Endothelial cell of umbilical vein (primary cell): ENCODE results near the gene B4GALNT3. TPM values are rescaled to one million over a fixed set of nuclear protein-coding genes. Genes with fewer than 3 reads are reported as not detected.

Experiments
- BruUV-seq: library from RNA; stranded (reverse); fragments of 400-500 nt; replicated peaks from 2 replicates; lab custom pipeline; 2021; lab: Mats Ljungman, UMichigan
- CTCF ChIA-PET: fragments of 300-600, 350-600 bp; sonication (Branson Sonifier 250); formaldehyde crosslinking; loops from one replicate; lab custom pipeline; 2021; ENCODE audit warnings: antibody characterized with exemption, inconsistent platforms; lab: Charles Lee
- POLR2A ChIA-PET: fragments of 300-600, 350-600 bp; sonication (Branson Sonifier 250); formaldehyde crosslinking; loops from one replicate; lab custom pipeline; 2021; ENCODE audit warnings: antibody characterized with exemption, inconsistent platforms; lab: Charles Lee
- DNase-seq: peaks from one replicate; pipeline ENCODE4 v3.0.0-alpha.2; 2011; ENCODE audit warnings: low read depth, low spot score
- FAIRE-seq: peaks from 2 replicates; lab custom pipeline; 2011; peaks lifted over from hg19 to GRCh38; lab: Jason Lieb, UNC
- H2AFZ ChIP-seq: 2 replicates; pipeline ENCODE4 v1.6.0; 2012; ENCODE audit warnings: low read depth, low read length, control low read depth, inconsistent platforms
- H3K27ac ChIP-seq: 2 replicates; pipeline ENCODE4 v1.5.1; 2011; ENCODE audit warnings: low read depth, mild to moderate bottlenecking, control low read depth, low read length, moderate library complexity; ENCODE audit not compliant: insufficient read depth
- H3K27me3 ChIP-seq, 2 experiments: 2 replicates each; pipeline versions ENCODE4 v1.6.0 to v1.6.1; 2011; ENCODE audit warnings: low read length in 2 of 2, mixed read lengths in 1 of 2; ENCODE audit not compliant: control insufficient read depth in 2 of 2, insufficient read depth in 2 of 2
- H3K36me3 ChIP-seq, 2 experiments: 2 replicates in 1 of 2; 3 replicates in 1 of 2; pipeline ENCODE4 v1.5.1; 2011; ENCODE audit warnings: low read length in 2 of 2, mild to moderate bottlenecking in 1 of 2, moderate library complexity in 1 of 2; ENCODE audit not compliant: control insufficient read depth in 2 of 2, insufficient read depth in 2 of 2; ENCODE audit errors: extremely low read depth in 1 of 2
- H3K4me1 ChIP-seq: 3 replicates; pipeline ENCODE4 v1.5.1; 2011; ENCODE audit warnings: mild to moderate bottlenecking, low read length; ENCODE audit not compliant: control insufficient read depth, insufficient read depth; ENCODE audit errors: extremely low read depth
- H3K4me2 ChIP-seq: 2 replicates; pipeline ENCODE4 v1.6.1; 2011; ENCODE audit warnings: low read length, control low read depth, mixed read lengths; ENCODE audit not compliant: insufficient read depth
- H3K4me3 ChIP-seq, 3 experiments: fragments of 200-600 bp in 1 of 3; sonication (generic), shearing (Covaris generic) in 1 of 3; replicated peaks in 1 of 3; 2 replicates each; pipeline ENCODE4 v1.5.1; 2011 to 2016; ENCODE audit warnings: control low read depth in 3 of 3, low read length in 3 of 3, mild to moderate bottlenecking in 2 of 3, inconsistent platforms in 1 of 3, low read depth in 1 of 3, moderate library complexity in 1 of 3; ENCODE audit not compliant: insufficient read depth in 1 of 3
- H3K79me2 ChIP-seq: 2 replicates; pipeline ENCODE4 v1.6.0; 2012; ENCODE audit warnings: low read length, inconsistent platforms; ENCODE audit not compliant: control insufficient read depth, insufficient read depth
- H3K9ac ChIP-seq: replicated peaks from 2 replicates; pipeline ENCODE3; 2011; ENCODE audit warnings: low read length, control low read depth; ENCODE audit not compliant: insufficient read depth; ENCODE audit errors: extremely low read depth
- H3K9me1 ChIP-seq: replicated peaks from 3 replicates; pipeline ENCODE4 v1.6.0; 2011; ENCODE audit warnings: mild to moderate bottlenecking, low read length; ENCODE audit not compliant: control insufficient read depth, insufficient read depth; ENCODE audit errors: extremely low read depth
- H3K9me3 ChIP-seq: replicated peaks from 2 replicates; pipeline ENCODE4 v1.5.1; 2012; ENCODE audit warnings: low read length, inconsistent platforms; ENCODE audit not compliant: control insufficient read depth, insufficient read depth
- H4K20me1 ChIP-seq: replicated peaks from 2 replicates; pipeline ENCODE3; 2011; ENCODE audit warnings: mild to moderate bottlenecking, low read length; ENCODE audit not compliant: control insufficient read depth, insufficient read depth; ENCODE audit errors: extremely low read depth
- EZH2 ChIP-seq: IDR thresholded peaks from 2 replicates; pipeline ENCODE4 v1.6.1; 2012; ENCODE audit warnings: borderline replicate concordance, low read depth, mild to moderate bottlenecking, moderate library complexity, low read length, inconsistent platforms; ENCODE audit not compliant: severe bottlenecking
- FOS ChIP-seq: IDR thresholded peaks from 2 replicates; pipeline ENCODE4 v1.6.1; 2011; ENCODE audit warnings: mild to moderate bottlenecking, low read length, moderate library complexity, borderline replicate concordance; ENCODE audit not compliant: insufficient read depth
- GATA2 ChIP-seq: IDR thresholded peaks from 2 replicates; pipeline ENCODE4 v1.7.0; 2011; ENCODE audit warnings: low read depth, mild to moderate bottlenecking, moderate library complexity, mixed read lengths, low read length; ENCODE audit not compliant: insufficient read length, insufficient read depth
- JUN ChIP-seq: IDR thresholded peaks from 2 replicates; pipeline ENCODE4 v1.6.1; 2011; ENCODE audit warnings: borderline replicate concordance, low read depth; ENCODE audit not compliant: insufficient read length, insufficient read depth
- POLR2A ChIP-seq: IDR thresholded peaks from 2 replicates; pipeline ENCODE4 v1.6.1; 2012; ENCODE audit warnings: low read depth, mild to moderate bottlenecking, control low read depth, low read length
- POLR2AphosphoS5 ChIP-seq: IDR thresholded peaks from 2 replicates; pipeline ENCODE4 v1.6.1; 2012; ENCODE audit warnings: low read depth, mild to moderate bottlenecking, control low read depth, low read length, moderate library complexity; ENCODE audit not compliant: insufficient read depth
- dilution Hi-C: fragments of 300-500 bp; cut with MboI; formaldehyde crosslinking; loops from one replicate; pipeline ENCODE4 v1.15.0; 2019; ENCODE audit warnings: low sequenced_read_pairs; ENCODE audit not compliant: extremely low pct_ligation_motif_present
- intact Hi-C: fragments of 100-400 bp; cut with micrococcal nuclease; formaldehyde crosslinking; loops from one replicate; pipeline ENCODE4 v1.10.0; 2022
- polyA plus RNA-seq, 4 experiments: library from polyadenylated mRNA; depleted of rRNA in 3 of 4; stranded (reverse) in 3 of 4; unstranded in 1 of 4; fragments of >200 nt; gene quantifications; 2 replicates each; pipeline versions ENCODE4 v1.2.1 to v1.2.3, GENCODE V29; 2011 to 2012; ENCODE audit warnings: missing spikeins in 1 of 4
- total RNA-seq: library from RNA; stranded (reverse); gene quantifications from 2 replicates; pipeline ENCODE4 v1.2.3, GENCODE V29; 2021
- TF ChIP-seq, protein P1 (sequence below): IDR thresholded peaks from 2 replicates; pipeline ENCODE4 v1.6.1; 2011; ENCODE audit not compliant: insufficient read depth, insufficient read length
- TF ChIP-seq, protein P2 (sequence below), 2 donors: IDR thresholded peaks; 1 replicate in 1 of 2; 2 replicates in 1 of 2; pipeline ENCODE4 v1.5.1; 2011; ENCODE audit warnings: low read length in 2 of 2, mild to moderate bottlenecking in 2 of 2, moderate library complexity in 2 of 2, control low read depth in 1 of 2, inconsistent platforms in 1 of 2, low read depth in 1 of 2; ENCODE audit not compliant: insufficient read depth in 1 of 2; ENCODE audit errors: extremely low read depth in 1 of 2

B4GALNT3 gene
- total and polyA plus RNA-seq, 2 donors (not counting 3 experiments of a cell fraction or from before 2014, with no cell fraction given): 0.07 TPM; not detected in 1

DNA sequence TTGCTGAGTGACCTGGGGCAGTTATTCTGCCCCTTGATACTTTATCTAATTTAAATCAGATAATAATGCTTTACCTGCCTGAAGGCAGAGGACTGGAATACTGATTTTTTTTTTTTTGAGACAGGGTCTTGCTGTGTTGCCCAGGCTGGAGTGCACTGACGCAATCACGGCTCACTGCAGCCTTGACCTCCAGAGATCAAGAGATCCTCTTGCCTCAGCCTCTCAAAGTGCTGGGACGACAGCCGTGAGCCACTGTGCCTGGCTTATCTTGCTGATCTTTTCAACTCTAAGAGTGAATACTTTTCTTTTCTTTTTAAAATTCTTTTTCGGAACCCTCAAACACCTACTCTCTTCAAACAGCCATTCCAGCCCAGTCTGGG, 699 bp upstream of the B4GALNT3 start:
- H4K20me1 ChIP-seq: no peaks in the 10 kb centered on the region
- no peaks in the 10 kb centered on the region for H3K9me1 ChIP-seq
- peaks cover 66 to 86% of the 10 kb centered on the region in 2 experiments for H3K27me3 ChIP-seq
- intact Hi-C loops (no loop called here), dilution Hi-C loops (no loop called here)
- H3K79me2 ChIP-seq: no peaks in the 10 kb centered on the region
- FAIRE-seq: no peak
- no peak overlapping the region for H3K4me2 ChIP-seq
- no peak overlapping the region for H2AFZ ChIP-seq
- POLR2A ChIA-PET: no interaction called here
- H3K9me3 ChIP-seq: no peaks in the 10 kb centered on the region
- H3K27ac ChIP-seq: no peak overlapping the region
- no TSS peak for BruUV-seq
- no peaks in the 10 kb centered on the region for H3K4me1 ChIP-seq
- no peak overlapping the region for H3K9ac ChIP-seq
- TF ChIP-seq, protein P1, sequence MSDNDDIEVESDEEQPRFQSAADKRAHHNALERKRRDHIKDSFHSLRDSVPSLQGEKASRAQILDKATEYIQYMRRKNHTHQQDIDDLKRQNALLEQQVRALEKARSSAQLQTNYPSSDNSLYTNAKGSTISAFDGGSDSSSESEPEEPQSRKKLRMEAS: no peak
- no peak for TF ChIP-seq POLR2A
- TF ChIP-seq POLR2AphosphoS5: no peak
- TF ChIP-seq GATA2: no peak
- TF ChIP-seq, protein P2, sequence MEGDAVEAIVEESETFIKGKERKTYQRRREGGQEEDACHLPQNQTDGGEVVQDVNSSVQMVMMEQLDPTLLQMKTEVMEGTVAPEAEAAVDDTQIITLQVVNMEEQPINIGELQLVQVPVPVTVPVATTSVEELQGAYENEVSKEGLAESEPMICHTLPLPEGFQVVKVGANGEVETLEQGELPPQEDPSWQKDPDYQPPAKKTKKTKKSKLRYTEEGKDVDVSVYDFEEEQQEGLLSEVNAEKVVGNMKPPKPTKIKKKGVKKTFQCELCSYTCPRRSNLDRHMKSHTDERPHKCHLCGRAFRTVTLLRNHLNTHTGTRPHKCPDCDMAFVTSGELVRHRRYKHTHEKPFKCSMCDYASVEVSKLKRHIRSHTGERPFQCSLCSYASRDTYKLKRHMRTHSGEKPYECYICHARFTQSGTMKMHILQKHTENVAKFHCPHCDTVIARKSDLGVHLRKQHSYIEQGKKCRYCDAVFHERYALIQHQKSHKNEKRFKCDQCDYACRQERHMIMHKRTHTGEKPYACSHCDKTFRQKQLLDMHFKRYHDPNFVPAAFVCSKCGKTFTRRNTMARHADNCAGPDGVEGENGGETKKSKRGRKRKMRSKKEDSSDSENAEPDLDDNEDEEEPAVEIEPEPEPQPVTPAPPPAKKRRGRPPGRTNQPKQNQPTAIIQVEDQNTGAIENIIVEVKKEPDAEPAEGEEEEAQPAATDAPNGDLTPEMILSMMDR (IDR thresholded peaks at IDR 0.05; ENCODE audit: extremely low read depth in 1 of 2, insufficient read depth in 1 of 2, low read depth in 1 of 2, low read length in 2 of 2): no peak
- no peak for TF ChIP-seq JUN
- no peak for TF ChIP-seq FOS
- TF ChIP-seq EZH2: no peak
- no peak overlapping the region for H3K4me3 ChIP-seq
- H3K36me3 ChIP-seq: no peaks in the 10 kb centered on the region
- DNase-seq: no peak
- CTCF ChIA-PET: interaction anchor here (3.1 kb wide), 1 partner anchor 17 kb away, joined by 12 read pairs; no protein-coding TSS in a partner anchor
